Stimulated activated CD4-positive, alpha-beta T cell treated with anti-CD3 and anti-CD28 coated beads, Interleukin-2, amount 100 ng/mL, for 48 hours (primary cell): ENCODE results near the gene XPO6.

Experiments used
- DNase-seq, 2 donors: peaks; one replicate each; pipeline ENCODE4 v3.0.0-alpha.2; 2020

The XPO6 gene

GRCh38 chr16:28087675-28088300 lies 124.0 kb downstream of the XPO6 start:
- DNase-seq = no peak

DNA sequence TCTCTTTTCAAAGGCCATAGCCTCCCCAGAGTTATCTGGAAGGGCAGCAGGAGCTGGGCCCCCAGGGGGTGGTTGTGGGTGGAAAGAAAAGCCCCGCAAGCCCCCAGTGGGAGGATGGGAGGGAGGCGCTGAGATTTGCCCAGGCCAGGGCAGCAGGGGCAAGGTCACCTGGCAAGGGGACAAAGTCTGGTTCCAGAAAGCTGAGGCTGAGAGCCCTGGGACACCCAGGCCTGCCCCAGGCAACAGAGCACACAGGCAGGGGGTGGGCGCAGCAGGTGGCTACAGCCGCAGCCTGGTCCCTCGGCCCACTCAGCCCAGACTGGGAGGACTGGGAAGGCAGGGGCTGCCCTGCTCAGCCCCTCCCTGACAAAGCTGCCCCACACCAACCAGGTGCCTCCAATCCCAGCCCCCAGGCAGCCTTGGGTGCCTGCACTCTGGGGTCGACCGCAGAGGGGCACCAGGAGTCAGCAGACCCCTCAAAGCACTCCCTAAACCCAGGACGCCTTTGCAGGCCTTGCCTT lies 124.6 kb downstream of the XPO6 start:
- no peak for DNase-seq

- no peak for DNase-seq
These were observed 125.3 kb downstream of the XPO6 start for GRCh38 chr16:28086186-28087139.

DNA sequence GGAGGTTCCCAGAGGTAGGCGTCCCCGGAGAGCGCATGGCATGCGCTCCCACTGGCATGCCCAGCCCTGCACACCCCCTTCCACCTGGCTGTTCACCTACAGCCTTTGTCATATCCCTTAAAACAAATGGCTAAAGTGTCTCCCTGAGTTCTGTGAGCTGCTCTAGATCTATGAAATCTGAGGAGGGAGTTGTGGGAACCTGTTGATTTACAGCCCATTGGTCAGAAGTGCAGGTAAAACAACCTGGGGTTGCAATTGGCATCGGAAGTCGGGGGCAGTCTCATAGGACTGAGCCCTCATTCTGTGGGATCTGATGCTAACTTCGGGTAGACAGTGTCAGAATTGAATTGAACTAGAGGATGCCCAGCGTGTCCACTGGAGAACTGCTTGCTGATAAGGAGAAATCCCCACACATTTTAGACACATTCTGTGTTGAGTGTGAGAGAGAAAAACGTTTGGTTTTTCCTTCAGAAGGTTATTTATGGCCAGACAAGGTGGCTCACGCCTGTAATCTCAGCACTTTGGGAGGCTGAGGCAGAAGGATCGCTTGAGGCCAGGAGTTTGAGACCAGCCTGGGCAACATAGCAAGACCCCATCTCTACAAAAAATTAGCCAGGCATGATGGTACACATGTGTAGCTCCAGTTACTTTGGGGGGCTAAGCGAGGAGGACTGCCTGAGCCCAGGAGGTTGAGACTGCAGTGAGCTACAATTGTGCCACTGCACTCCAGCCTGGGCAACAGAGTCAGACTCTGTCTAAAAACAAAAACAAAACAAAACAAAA lies 126.2 kb downstream of the XPO6 start:
- DNase-seq = no peak

GRCh38 chr16:28084209-28084608 lies 127.6 kb downstream of the XPO6 start:
- DNase-seq = no peak

GRCh38 chr16:28082624-28083023 lies 129.1 kb downstream of the XPO6 start:
- DNase-seq = no peak

GRCh38 chr16:28081391-28081968 lies 130.3 kb downstream of the XPO6 start:
- DNase-seq = no peak

- no peak for DNase-seq
These were observed 133.5 kb downstream of the XPO6 start for GRCh38 chr16:28078261-28078660.

GRCh38 chr16:28073836-28074235 lies 137.9 kb downstream of the XPO6 start:
- DNase-seq = no peak

GRCh38 chr16:28072087-28072486 lies 139.7 kb downstream of the XPO6 start:
- no peak for DNase-seq

DNA sequence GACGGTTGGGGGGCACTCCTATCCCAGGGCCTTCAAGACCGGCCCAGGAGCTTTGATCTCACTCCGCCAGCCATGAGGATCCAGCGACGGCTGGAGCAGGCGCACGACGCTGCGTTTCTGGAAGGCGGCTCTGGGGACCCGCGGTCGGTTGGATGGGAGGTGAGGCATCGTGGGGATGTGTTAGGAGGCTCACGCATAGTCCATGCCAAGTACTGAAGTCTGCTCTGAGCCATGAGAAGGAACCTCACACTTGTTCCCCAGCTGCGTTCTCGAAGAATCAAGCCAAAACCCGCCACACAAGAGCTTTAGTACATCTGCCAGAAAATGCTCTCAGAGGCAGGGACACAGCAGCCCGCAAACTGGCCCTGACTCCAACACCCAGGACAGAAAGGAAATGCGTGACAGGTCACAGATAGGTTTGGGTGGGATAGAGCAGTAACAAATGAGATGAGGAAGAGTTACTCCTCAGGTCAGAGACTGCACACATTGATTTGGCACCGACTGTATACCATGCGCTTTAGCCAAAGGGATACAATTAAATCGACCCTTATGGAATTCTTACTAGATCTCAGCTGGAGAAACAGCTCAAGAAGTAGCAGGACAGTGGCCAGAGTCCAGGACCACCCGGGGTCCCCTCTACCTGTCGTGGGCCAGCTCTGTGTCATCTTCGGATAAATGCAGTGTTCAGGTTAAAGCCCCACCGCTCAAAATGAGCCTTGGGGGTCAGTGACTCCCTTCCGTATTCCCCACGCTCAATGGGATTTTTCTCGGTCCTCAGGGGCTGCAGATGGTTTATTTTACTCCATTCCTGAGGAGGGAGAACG lies 141.6 kb downstream of the XPO6 start:
- no peak for DNase-seq

- DNase-seq = no peak
These were observed 142.8 kb downstream of the XPO6 start for GRCh38 chr16:28068976-28069375.

DNA sequence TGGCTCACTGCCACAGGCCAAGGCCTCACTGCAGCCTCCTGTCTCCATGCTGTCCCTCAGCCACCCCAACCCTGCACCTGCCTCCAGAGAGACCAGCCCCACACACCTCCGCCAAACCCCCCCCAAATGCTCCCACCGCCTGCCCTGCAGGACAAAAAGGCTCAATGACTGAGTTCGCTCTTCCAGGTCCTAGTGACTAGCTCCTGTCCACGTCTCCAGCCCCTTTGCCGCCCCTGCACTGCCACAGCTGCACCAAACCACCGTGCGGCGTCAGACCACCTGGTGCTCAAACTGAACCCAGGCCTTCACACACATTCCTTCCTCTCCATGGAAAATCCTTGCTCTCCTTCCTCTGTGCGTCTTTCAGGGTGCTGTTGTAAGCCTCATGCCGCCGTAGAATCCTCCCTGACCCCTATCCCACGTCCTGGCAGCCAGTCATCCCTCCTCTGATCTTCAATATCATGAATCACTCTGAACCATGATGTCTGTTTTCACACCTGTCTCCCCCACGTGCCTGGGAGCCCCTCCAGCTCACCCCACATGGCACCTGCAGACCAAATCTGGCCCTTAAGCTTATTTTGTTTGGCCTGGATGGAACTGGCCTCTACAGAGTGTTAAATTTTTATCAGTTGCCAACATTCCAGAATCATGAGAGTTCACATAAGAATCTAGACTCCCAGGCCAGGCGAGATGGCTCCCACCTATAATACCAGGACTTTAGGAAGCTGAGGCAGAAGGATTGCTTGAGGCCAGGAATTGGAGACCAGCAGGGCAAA lies 144.0 kb downstream of the XPO6 start:
- no peak for DNase-seq

DNA sequence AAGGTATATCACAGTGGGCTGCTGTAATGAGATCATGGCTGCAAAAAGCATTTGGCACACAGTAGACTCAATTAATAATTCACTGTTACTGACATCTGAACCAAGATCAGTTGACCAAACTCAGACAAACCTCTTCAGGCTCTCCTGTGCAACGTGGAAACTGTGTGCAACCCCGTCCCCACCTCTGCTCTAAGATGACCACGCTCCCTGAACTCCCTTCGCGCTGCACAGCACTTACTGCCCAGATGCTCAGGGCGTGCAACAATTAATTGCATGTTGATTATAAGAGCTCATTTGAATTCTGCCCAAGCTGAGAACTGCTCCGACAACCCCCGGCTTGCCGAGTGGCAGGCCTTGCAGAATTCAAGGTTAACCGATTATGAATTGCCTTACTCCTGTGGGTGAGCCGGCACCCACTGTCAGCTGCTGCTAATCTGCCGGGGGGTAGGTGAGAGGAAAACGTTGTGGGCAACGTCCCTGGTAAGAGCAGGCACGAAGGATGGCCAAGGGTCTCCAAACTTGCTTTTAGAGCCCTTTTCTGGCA lies 147.0 kb downstream of the XPO6 start:
- no peak for DNase-seq

DNA sequence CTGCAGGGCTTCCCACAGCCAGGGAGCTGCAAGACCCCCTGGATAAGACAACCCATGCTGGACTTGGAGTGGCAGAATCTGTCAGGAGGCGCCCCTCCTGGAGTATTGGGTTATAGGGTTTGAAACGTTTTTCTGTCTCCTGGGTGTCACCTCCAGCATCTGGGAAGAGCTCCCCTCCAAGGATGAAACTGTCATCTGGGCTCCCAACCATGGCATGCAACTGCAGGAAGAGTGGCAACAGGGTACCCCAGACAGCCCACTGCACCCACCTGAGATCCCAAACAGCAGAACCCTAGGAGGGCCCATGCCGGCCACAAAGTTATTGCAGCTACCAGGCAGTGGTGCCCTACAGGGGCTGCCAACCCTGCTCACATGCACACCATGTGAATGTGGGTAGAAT lies 147.6 kb downstream of the XPO6 start:
- DNase-seq = no peak

GRCh38 chr16:28063591-28064061 lies 148.1 kb downstream of the XPO6 start, which contains the start of gene GSG1L:
Gene GSG1L (minus strand): TSS chr16:28063714. CDS start chr16:28063424, 290 bp downstream.
- no peak for DNase-seq

- DNase-seq = no peak
These were observed 148.8 kb downstream of the XPO6 start for GRCh38 chr16:28062847-28063521.

DNA sequence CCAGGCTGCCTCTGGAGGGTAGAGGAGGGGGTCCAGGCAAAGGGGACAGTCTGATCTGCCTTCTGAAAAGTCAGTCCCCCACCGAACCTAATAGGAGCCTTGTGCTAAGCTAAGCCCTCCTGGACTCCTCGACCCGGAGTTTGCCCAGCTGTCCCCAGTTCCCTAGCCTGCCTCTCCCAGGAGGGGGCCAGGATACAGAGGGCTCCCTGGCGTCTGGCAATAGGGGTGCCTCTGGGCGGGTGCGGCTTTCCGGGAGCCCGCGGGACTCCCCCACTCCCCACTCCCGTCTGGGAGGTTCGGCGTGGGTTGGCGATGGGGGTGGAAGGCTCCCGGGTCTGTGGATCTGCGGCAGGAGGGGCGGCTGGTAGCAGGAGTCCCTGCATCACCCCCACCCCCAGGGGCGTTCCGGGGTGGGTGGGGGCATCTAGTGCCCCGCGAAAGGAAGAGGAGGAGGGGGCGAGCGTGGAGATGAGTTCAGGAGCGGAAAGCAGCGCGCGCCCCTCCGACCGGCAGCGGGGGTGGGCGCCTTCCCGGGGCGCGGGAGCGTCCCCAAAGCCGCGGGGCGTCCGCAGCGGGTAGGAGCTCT lies 149.4 kb downstream of the XPO6 start:
- DNase-seq = no peak

GRCh38 chr16:28061352-28062101 lies 150.2 kb downstream of the XPO6 start:
- no peak for DNase-seq
